Activated CD4-positive, alpha-beta T cell treated with anti-CD3 and anti-CD28 coated beads for 1 hour (primary cell): ENCODE measurements around the gene ORC3.
A peak's percentile ranks its signal among the peaks of the same experiment; 100 is the strongest.

Experiments used
- DNase-seq: peaks from one replicate; pipeline ENCODE4 v3.0.0-alpha.2; 2020

Gene ORC3

DNA sequence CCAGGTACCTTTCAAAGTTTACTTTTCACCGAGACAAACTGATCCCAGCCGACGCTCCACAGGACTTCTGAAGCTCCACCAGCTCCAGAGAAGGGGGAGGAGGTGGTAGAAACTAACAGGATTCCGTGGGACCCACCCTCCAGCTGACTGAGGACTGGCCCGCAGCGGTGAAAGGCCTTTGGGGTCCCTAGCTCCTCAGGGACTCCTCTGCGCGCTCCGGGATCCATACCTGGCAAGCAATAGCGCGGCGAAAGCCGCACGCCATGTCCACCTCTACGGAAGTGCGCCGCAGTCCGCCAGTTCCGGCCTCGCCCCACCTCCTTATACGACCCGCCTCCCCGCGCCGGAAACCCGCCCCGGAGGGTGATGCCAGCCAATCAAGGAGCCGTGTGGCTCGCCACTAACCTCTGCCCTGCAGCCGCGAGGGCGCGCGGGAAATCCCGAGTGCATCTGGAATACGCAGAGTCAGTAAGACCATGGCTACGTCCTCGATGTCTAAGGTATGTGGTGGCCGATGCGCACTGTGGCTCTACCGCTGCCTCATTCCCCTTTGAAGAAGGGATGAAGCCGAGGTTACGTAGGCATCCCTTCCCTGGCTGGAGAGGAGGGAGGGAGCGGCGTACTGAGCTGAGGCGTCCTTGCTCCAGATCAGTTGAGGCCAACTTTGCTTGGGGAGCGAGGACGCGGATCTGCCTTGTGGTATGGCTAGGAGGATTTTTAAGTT lies at the start of gene ORC3, which contains the start of gene RARS2:
Gene ORC3 (plus strand): TSS at position 443 of the 724 bp plus-strand sequence. CDS start 34 bp downstream, at position 477.
Gene RARS2 (minus strand): TSS at position 295 of the 724 bp plus-strand sequence. CDS start 30 bp downstream, at position 265.
- DNase-seq = peak; percentile 87

DNA sequence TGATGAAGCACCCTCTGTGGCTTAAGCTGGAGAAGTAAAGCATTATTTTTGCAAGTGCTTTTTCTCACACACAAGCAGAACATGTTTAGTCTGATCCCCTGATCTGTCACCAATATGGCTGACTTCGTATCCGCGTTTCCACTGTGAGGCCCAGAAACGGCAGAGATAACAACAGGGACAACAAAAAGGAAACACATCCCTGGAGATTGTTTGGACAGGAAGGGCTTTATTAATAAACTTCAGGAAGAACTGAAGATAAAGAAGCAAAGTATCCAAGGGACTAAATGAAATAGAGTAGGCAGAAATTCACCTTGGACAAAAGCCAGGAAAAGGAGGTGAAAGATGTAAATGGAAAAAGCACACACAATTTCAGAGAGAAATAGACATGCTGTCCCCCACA lies 49.4 kb upstream of the ORC3 start:
- DNase-seq = no peak

GRCh38 chr6:87541041-87541440 lies 48.9 kb upstream of the ORC3 start:
- DNase-seq = no peak

- DNase-seq = no peak
Observed at GRCh38 chr6:87541744-87542143, 48.2 kb upstream of the ORC3 start.

DNA sequence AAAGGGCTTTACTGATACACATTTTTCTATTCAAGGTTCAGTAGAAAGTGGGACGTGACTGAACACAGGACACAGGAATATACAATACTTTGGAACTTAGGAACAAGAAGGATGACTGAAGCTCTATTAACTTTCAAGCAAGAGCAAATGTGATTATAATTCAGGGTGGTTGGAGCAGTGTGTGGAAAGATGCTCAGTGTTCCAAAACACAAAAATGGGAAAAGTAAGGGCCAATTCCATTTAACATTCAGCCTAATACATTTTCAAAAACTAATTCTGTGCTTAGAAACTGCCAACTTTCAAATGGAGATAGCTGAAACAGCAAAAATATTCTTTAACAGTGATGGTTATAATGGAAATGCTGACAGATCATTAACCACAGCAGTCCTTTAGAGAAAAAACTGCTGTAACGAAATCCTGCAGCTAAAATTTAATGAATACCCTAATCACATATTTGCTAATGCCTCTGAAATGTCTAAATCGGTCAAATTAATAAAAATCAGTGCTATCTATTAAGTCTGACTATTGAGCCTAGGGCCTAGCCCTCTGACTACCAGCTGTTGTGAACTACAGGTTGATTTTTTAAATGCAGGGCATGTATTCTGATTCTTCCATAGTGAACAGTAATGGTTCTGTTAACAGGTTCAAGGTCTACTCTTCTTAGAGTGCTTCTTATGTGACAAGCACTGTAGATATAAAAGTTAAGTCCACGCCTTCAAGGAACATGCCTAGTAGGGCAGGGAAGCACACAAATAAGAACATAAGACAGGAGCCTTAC lies 46.0 kb upstream of the ORC3 start:
- DNase-seq = no peak

DNA sequence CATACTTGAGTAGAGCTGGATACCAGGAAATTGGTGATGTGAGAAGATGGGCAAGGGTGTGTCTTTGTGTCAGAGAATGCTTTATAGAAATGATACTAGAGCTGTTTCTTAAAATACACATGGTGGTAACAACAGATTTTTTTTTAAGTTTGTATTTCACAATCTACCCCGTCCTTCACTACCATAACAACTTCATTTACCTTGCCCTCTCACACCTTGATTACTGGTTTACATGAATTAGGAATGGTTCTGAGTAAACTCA lies 45.5 kb upstream of the ORC3 start:
- no peak for DNase-seq

DNA sequence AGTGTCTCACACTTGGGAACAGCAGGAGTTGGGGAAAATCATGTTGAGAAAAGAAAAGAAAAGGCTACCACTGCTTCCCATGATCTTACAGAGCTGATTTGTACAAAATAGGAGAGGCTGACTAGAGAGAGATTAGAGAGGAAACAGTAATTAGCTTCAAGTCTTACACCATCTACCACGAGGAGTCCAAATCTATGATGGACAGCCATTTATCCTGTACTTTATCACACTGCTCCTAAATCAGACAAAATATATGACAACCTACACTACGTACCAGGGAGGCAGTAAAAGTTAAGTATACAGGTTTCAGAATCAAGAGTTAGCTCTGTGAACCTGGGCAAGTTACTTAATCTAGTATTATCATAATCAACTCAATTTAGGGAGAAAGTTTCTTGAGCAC lies 38.1 kb upstream of the ORC3 start:
- no peak for DNase-seq

DNA sequence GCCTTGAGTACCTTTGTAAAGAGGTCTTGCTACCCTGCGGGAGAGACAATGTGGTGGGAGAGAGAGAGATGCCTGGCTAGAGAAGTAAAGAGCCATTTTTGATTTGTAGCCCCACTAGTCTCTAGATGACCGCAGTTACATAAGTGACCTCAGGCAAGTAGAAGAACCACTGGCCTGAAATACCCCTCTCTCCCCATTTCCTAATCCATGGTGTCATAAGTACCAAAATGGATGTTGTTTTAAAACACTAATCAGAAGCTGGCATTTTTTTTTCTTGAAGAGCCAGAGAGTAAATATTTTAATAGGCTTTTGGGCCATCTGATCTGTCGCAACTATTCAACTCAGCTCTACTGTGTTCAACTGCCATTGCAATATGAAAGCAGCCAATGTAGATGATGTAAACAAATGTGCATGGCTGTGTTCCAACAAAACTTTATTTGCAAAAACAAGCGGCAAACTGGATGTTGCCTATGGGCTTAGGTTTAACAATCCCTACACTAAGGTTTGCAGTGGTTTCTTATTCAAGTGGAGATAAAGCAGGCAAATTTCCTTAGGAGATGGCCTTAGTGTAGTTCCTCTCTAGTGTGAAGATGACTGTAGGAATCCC lies 36.7 kb upstream of the ORC3 start:
- no peak for DNase-seq

DNA sequence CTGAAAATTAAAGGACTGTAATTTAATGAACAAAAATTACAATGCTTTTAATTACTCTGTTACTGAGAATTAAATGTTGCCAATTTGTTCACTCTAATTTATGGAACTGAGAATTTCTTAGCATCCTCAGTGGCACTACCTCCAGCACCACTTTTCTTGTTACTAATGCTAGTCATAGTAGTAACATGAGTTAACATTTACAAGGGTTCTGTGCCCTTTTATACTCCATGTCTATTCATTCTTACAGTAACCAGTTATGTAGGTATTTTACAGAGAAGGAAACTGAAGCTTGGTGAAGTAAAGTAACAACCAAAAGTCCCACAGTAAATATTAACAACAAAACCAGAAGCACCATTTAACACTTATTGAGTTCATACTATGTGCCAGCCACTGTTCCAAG lies 34.4 kb upstream of the ORC3 start:
- no peak for DNase-seq

- DNase-seq = no peak
Observed at GRCh38 chr6:87558446-87558845, 31.5 kb upstream of the ORC3 start.

GRCh38 chr6:87561017-87561416 lies 28.9 kb upstream of the ORC3 start:
- DNase-seq = no peak

GRCh38 chr6:87572021-87572420 lies 17.9 kb upstream of the ORC3 start:
- DNase-seq = no peak

- DNase-seq = no peak
Observed at GRCh38 chr6:87572883-87573282, 17.1 kb upstream of the ORC3 start.

GRCh38 chr6:87573307-87574024 lies 16.5 kb upstream of the ORC3 start:
- no peak for DNase-seq

GRCh38 chr6:87574237-87574804 lies 15.6 kb upstream of the ORC3 start:
- DNase-seq = no peak

GRCh38 chr6:87575423-87575822 lies 14.5 kb upstream of the ORC3 start:
- DNase-seq = no peak

DNA sequence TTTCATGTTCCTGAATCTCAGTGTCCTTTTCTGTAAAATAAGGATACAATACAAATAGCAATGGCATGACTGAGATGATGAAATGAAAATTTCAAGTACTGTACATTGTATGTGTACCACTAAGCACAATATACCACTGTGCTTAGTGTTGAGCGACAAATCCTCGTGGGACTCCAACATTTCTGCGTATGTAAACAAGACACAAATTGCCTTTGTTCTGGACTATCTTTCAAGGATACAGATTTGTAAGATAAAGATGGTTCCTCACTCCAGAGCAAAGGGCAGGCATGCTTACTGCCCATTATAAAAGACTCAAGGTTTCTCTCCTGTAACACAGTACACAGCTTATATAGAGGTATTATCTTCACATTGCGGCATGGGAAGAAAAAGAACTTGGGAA lies 6.1 kb upstream of the ORC3 start:
- DNase-seq = no peak

DNA sequence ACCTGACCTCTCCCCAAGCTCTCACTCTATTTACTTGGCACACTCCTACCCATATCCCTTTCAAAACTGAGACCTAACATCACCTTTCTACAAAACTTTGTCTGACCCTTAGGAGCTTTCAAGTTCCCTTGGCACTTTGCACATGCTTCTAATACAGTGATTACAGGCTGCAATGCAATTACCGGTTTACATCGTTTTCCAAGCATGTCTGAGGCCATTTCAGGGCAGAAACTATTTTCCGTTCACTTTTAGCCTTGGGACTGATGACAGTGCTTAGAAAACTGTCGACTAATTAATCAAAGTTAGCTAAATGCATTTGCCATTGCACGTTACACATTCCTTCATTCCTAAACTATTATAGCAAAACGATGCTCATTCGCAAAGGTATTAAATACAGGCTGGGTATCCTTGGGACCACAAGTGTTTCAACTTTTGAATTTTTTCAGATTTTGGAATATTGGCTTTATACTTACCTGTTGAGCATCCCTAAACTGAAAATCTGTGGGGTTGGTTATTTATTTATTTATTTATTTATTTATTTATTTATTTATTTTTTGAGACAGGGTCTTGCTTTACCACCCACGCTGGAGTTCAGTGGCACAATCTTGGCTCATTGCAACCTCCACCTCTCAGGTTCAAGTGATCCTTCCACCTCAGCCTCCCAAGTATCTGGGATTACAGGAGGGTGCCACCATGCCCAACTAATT lies 3.4 kb upstream of the ORC3 start:
- DNase-seq = no peak

DNA sequence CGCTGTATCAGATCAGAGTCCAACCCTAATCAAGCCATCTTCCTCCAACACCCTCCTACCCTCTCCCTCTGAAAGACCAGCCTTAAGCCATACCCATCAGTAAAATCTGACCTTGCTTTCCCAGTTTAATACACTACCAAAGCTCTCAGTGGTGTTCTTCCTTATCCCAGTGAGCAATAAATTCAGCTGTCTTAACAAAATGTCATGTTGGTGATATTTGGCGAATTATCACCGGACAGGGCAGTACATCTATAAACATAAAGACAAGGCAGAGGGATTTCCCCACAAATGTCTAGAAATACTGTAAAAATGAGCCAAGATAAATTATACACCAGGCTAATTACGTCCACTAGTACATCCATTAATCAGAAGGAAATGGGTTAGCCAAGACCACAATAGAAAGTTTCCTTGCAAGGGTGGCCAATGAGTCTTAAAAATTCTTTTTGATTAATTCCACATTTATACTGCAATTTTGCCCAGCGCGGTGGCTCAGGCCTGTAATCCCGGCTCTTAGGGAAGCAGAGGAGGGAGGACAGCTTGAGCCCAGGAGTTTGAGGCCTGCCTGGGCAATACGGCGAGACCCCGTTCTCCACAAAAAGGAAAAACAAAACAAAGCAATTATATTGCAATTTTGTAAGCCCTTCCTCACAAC lies 1.1 kb upstream of the ORC3 start:
- no peak for DNase-seq

- DNase-seq = no peak
Observed at GRCh38 chr6:87590417-87590880, 514 bp downstream of the ORC3 start.

GRCh38 chr6:87590990-87591389 lies 1.1 kb downstream of the ORC3 start:
- no peak for DNase-seq

GRCh38 chr6:87600576-87600975 lies 10.6 kb downstream of the ORC3 start:
- no peak for DNase-seq
